ENCODE measurements around the gene SMARCD3. TPM values are rescaled to one million over a fixed set of nuclear protein-coding genes. Genes with fewer than 3 reads are reported as not detected.

SMARCD3 gene
- total and polyA plus RNA-seq, 2 of the 13 experiments (the other 11 are each of a cell fraction or from before 2014, with no cell fraction given): 0.20 to 0.62 TPM

- peaks cover 5 to 69% of the 10 kb centered on the region in 2 experiments for H3K27me3 ChIP-seq (ENCODE audit: control insufficient read depth in 1 of 2, insufficient read depth in 2 of 2, low read length in 2 of 2)
- peaks cover 18% of the 10 kb centered on the region for H3K4me1 ChIP-seq (ENCODE audit: insufficient read depth, low read length)
- in situ Hi-C loops (cut with HindIII; ENCODE audit: extremely low pct_ligation_motif_present, low pct_unique_long_range_greater_than_20kb) (no loop called here), intact Hi-C loops (cut with micrococcal nuclease; ENCODE audit: unreplicated experiment) (no loop called here)
- H3K27ac ChIP-seq (ENCODE audit: extremely low read length, insufficient read depth, low read length): no peak overlapping the region
- no peak overlapping the region for H2AFZ ChIP-seq (ENCODE audit: low read length)
- FAIRE-seq: no peak
- ATAC-seq: peak; percentile 17; the same call in 2 of the 3 replicates
- H3K9ac ChIP-seq (ENCODE audit: insufficient read depth, low read depth, low read length): no peak overlapping the region
- TF ChIP-seq ZNF446 (CRISPR knock-in tag; IDR thresholded peaks at IDR 0.05) (no peak), KLF16 (CRISPR knock-in tag; IDR thresholded peaks at IDR 0.05) (no peak), AKAP8 (CRISPR knock-in tag; IDR thresholded peaks at IDR 0.05) (no peak), SNAPC2 (CRISPR knock-in tag; IDR thresholded peaks at IDR 0.05) (no peak), NONO (IDR thresholded peaks at IDR 0.05) (no peak), NONO (CRISPR knock-in tag; conservative IDR thresholded peaks at IDR 0.05) (no peak), CSRNP1 (CRISPR knock-in tag; IDR thresholded peaks at IDR 0.05) (no peak), ATF5 (CRISPR knock-in tag; IDR thresholded peaks at IDR 0.05; ENCODE audit: low read depth) (no peak), ZNF607 (CRISPR knock-in tag; IDR thresholded peaks at IDR 0.05; ENCODE audit: borderline replicate concordance) (no peak), ZNF501 (CRISPR knock-in tag; IDR thresholded peaks at IDR 0.05) (no peak), RXRB (CRISPR knock-in tag; IDR thresholded peaks at IDR 0.05; ENCODE audit: borderline replicate concordance) (no peak), ZSCAN25 (CRISPR knock-in tag; IDR thresholded peaks at IDR 0.05) (no peak), PHB2 (IDR thresholded peaks at IDR 0.05; ENCODE audit: partially characterized antibody) (no peak)
- TF ChIP-seq, protein P1, sequence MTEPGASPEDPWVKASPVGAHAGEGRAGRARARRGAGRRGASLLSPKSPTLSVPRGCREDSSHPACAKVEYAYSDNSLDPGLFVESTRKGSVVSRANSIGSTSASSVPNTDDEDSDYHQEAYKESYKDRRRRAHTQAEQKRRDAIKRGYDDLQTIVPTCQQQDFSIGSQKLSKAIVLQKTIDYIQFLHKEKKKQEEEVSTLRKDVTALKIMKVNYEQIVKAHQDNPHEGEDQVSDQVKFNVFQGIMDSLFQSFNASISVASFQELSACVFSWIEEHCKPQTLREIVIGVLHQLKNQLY (CRISPR knock-in tag; IDR thresholded peaks at IDR 0.05): no peak
- TF ChIP-seq, protein P2, sequence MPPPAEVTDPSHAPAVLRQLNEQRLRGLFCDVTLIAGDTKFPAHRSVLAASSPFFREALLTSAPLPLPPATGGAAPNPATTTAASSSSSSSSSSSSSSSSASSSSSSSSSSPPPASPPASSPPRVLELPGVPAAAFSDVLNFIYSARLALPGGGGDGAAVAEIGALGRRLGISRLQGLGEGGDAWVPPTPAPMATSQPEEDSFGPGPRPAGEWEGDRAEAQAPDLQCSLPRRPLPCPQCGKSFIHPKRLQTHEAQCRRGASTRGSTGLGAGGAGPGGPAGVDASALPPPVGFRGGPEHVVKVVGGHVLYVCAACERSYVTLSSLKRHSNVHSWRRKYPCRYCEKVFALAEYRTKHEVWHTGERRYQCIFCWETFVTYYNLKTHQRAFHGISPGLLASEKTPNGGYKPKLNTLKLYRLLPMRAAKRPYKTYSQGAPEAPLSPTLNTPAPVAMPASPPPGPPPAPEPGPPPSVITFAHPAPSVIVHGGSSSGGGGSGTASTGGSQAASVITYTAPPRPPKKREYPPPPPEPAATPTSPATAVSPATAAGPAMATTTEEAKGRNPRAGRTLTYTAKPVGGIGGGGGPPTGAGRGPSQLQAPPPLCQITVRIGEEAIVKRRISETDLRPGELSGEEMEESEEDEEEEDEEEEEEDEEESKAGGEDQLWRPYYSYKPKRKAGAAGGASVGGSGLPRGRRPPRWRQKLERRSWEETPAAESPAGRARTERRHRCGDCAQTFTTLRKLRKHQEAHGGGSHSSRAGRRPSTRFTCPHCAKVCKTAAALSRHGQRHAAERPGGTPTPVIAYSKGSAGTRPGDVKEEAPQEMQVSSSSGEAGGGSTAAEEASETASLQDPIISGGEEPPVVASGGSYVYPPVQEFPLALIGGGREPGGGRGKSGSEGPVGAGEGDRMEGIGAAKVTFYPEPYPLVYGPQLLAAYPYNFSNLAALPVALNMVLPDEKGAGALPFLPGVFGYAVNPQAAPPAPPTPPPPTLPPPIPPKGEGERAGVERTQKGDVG (CRISPR knock-in tag; IDR thresholded peaks at IDR 0.05; ENCODE audit: borderline replicate concordance): no peak
- WGBS (ENCODE audit: low lambda C conversion rate): 19% methylated on average over 14 of the region's 17 CpGs
- no peak overlapping the region for H3K4me2 ChIP-seq (ENCODE audit: low read depth, low read length)
- H3K79me2 ChIP-seq (ENCODE audit: insufficient read depth, low read length): no peaks in the 10 kb centered on the region
- no TSS peak for BruUV-seq (replicated peaks)
- H3K36me3 ChIP-seq (replicated peaks in 1 of 2; ENCODE audit: control insufficient read depth in 1 of 2, insufficient read depth in 2 of 2, low read length in 2 of 2): no peaks in the 10 kb centered on the region
- POLR2A ChIA-PET: no interaction called here
- H3K4me3 ChIP-seq (replicated peaks in 1 of 3; ENCODE audit: insufficient read depth in 1 of 3, low read depth in 2 of 3, low read length in 3 of 3): no peak overlapping the region
- no peaks in the 10 kb centered on the region for H4K20me1 ChIP-seq (ENCODE audit: insufficient read depth, low read length)
- CTCF ChIA-PET (ENCODE audit: low intra/inter-chr PET ratio, low total read pairs): no interaction called here
- no peak for DNase-seq (ENCODE audit: low spot score)
- no peaks in the 10 kb centered on the region for H3K9me3 ChIP-seq (ENCODE audit: low read length)
Measured at GRCh38 chr7:151274936-151275812, 26.7 kb upstream of the SMARCD3 start.

Measured in HepG2 (cell line).